Measurements from ENCODE around the gene NARS2.
"Not testable (repeated sequence)": the region's sequence is repeated elsewhere in the genome, so short reads cannot be mapped to it uniquely, and the experiment has no call there.

DNA sequence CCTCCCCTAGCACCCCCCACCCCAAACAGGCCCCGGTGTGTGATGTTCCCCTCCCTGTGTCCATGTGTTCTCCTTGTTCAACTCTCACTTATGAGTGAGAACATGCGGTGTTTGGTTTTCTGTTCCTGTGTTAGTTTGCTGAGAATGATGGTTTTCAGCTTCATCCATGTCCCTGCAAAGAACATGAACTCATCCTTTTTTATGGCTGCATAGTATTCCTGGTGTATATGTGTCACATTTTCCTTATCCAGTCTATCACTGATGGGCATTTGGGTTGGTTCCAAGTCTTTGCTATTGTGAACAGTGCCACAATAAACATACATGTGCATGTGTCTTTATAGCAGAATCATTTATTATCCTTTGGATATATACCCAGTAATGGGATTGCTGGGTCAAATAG is 22.9 kb upstream of the NARS2 start:
- TF ChIP-seq POLR2A, EP300 (IDR thresholded peaks at IDR 0.05): not testable (repeated sequence)
- TF ChIP-seq, protein P1, sequence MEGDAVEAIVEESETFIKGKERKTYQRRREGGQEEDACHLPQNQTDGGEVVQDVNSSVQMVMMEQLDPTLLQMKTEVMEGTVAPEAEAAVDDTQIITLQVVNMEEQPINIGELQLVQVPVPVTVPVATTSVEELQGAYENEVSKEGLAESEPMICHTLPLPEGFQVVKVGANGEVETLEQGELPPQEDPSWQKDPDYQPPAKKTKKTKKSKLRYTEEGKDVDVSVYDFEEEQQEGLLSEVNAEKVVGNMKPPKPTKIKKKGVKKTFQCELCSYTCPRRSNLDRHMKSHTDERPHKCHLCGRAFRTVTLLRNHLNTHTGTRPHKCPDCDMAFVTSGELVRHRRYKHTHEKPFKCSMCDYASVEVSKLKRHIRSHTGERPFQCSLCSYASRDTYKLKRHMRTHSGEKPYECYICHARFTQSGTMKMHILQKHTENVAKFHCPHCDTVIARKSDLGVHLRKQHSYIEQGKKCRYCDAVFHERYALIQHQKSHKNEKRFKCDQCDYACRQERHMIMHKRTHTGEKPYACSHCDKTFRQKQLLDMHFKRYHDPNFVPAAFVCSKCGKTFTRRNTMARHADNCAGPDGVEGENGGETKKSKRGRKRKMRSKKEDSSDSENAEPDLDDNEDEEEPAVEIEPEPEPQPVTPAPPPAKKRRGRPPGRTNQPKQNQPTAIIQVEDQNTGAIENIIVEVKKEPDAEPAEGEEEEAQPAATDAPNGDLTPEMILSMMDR (IDR thresholded peaks at IDR 0.05), result not testable (repeated sequence)

Data from ovary (tissue), 3 donors.